GM12878 (cell line): ENCODE results near the gene ZNF732. TPM values are rescaled to one million over a fixed set of nuclear protein-coding genes. Genes with fewer than 3 reads are reported as not detected.
A peak's percentile ranks its signal among the peaks of the same experiment; 100 is the strongest.

Experiments
- ATAC-seq: fragments of 200-7000 bp; cut with Tn5 transposase; 3 replicates; pipeline ENCODE4 v1.9.1; 2020; ENCODE audit warnings: mild to moderate bottlenecking, moderate library complexity
- BruUV-seq: library from RNA; stranded (reverse); fragments of 400-500 nt; replicated peaks from 2 replicates; lab custom pipeline; 2021; lab: Mats Ljungman, UMichigan
- CTCF ChIA-PET: fragments of 300-600 bp; sonication (Branson Sonifier 250); formaldehyde crosslinking; extraction: SDS; loops from one replicate; lab custom pipeline; 2021; ENCODE audit warnings: inconsistent platforms; lab: Yijun Ruan, JAX
- POLR2A ChIA-PET: fragments of 350-600 bp; formaldehyde crosslinking; extraction: SDS; loops from one replicate; lab custom pipeline; 2021; ENCODE audit warnings: inconsistent platforms; lab: Charles Lee
- RAD21 ChIA-PET: fragments of 300-600 bp; sonication (Branson Sonifier 250); formaldehyde crosslinking; loops from one replicate; lab custom pipeline; 2023; ENCODE audit warnings: antibody characterized with exemption; ENCODE audit not compliant: unreplicated experiment; lab: Charles Lee
- SMC1A ChIA-PET: fragments of 300-600 bp; sonication (Branson Sonifier 250); formaldehyde crosslinking; loops from one replicate; lab custom pipeline; 2023; ENCODE audit not compliant: unreplicated experiment, uncharacterized antibody; lab: Charles Lee
- DNase-seq: peaks from one replicate; pipeline ENCODE4 v3.0.0-alpha.2; 2011; ENCODE audit warnings: low read depth, low spot score
- FAIRE-seq: peaks from 3 replicates; lab custom pipeline; 2011; peaks lifted over from hg19 to GRCh38; lab: Jason Lieb, UNC
- H2AFZ ChIP-seq: 2 replicates; pipeline ENCODE4 v1.6.0; 2011; ENCODE audit warnings: low read depth, low read length, control low read depth; ENCODE audit not compliant: control insufficient read depth
- H3K27ac ChIP-seq: 2 replicates; pipeline ENCODE4 v1.5.1; 2011; ENCODE audit warnings: control low read depth; ENCODE audit not compliant: control insufficient read depth, insufficient read depth
- H3K27me3 ChIP-seq, 2 experiments: replicated peaks in 1 of 2; 2 replicates each; pipeline versions ENCODE4 v1.6.0 to v1.6.1; 2011; ENCODE audit warnings: low read length in 1 of 2; ENCODE audit not compliant: control insufficient read depth in 2 of 2, insufficient read depth in 2 of 2
- H3K36me3 ChIP-seq, 2 experiments: 2 replicates each; pipeline ENCODE4 v1.5.1; 2011; ENCODE audit warnings: low read length in 1 of 2; ENCODE audit not compliant: control insufficient read depth in 2 of 2, insufficient read depth in 2 of 2
- H3K4me1 ChIP-seq: 2 replicates; pipeline ENCODE4 v1.6.1; 2011; ENCODE audit warnings: mild to moderate bottlenecking, low read length, moderate library complexity, mixed read lengths; ENCODE audit not compliant: control insufficient read depth, insufficient read depth
- H3K4me2 ChIP-seq: 2 replicates; pipeline ENCODE4 v1.6.0; 2011; ENCODE audit warnings: control low read depth; ENCODE audit not compliant: control insufficient read depth, insufficient read depth
- H3K4me3 ChIP-seq: fragments of 200-600 bp; sonication (generic); 2 replicates; pipeline ENCODE4 v1.5.1; 2016
- H3K79me2 ChIP-seq: 2 replicates; pipeline ENCODE4 v1.6.0; 2011; ENCODE audit warnings: low read length; ENCODE audit not compliant: control insufficient read depth, insufficient read depth
- H3K9ac ChIP-seq: 2 replicates; pipeline ENCODE4 v1.8.0; 2011; ENCODE audit warnings: low read length, control low read depth, mixed read lengths; ENCODE audit not compliant: control insufficient read depth, insufficient read depth
- H3K9me3 ChIP-seq: replicated peaks from 3 replicates; pipeline ENCODE4 v1.5.1; 2011; ENCODE audit warnings: mild to moderate bottlenecking, low read length; ENCODE audit not compliant: control insufficient read depth, insufficient read depth
- H4K20me1 ChIP-seq: 2 replicates; pipeline ENCODE4 v1.6.0; 2011; ENCODE audit not compliant: control insufficient read depth, insufficient read depth
- ASH2L ChIP-seq: fragments of 300-600, 200-600 bp; sonication (generic); IDR thresholded peaks from 2 replicates; pipeline ENCODE4 v1.6.1; 2017; ENCODE audit warnings: low read depth, mild to moderate bottlenecking, borderline replicate concordance
- HDAC6 ChIP-seq: fragments of 200-600 bp; sonication (generic); IDR thresholded peaks from one replicate; pipeline ENCODE4 v1.8.0; 2017; ENCODE audit warnings: antibody characterized with exemption; ENCODE audit not compliant: unreplicated experiment
- MTA3 ChIP-seq: IDR thresholded peaks from 2 replicates; pipeline ENCODE4 v1.6.1; 2012; ENCODE audit warnings: low read length, inconsistent platforms, borderline replicate concordance
- RBBP5 ChIP-seq: fragments of 200-600 bp; sonication (generic); conservative IDR thresholded peaks from 2 replicates; pipeline ENCODE4 v1.6.1; 2016
- SIN3A ChIP-seq: IDR thresholded peaks from 2 replicates; pipeline ENCODE4 v1.6.1; 2012; ENCODE audit warnings: low read depth, low read length, improper control_type of control experiment
- SUPT20H ChIP-seq: IDR thresholded peaks from 2 replicates; pipeline ENCODE4 v1.6.1; 2011; ENCODE audit warnings: low read depth, mild to moderate bottlenecking, low read length, moderate library complexity, borderline replicate concordance; ENCODE audit not compliant: control insufficient read depth
- TCF7 ChIP-seq: IDR thresholded peaks from 2 replicates; pipeline ENCODE4 v1.6.1; 2014; ENCODE audit warnings: antibody characterized with exemption, borderline replicate concordance
- ZBTB11 ChIP-seq: fragments of 450-650 bp; formaldehyde crosslinking; IDR thresholded peaks from 2 replicates; pipeline ENCODE4 v1.5.0; 2022; ENCODE audit warnings: mild to moderate bottlenecking, missing genetic modification characterization
- ZNF687 ChIP-seq: fragments of 450-650 bp; IDR thresholded peaks from 2 replicates; pipeline ENCODE4 v1.6.1; 2017; ENCODE audit warnings: mild to moderate bottlenecking, moderate library complexity
- WGBS: methylation state at CpG from one replicate; pipeline ENCODE4 v1.1.6; 2016; ENCODE audit warnings: low lambda C conversion rate; ENCODE audit not compliant: insufficient replicate concordance, insufficient coverage; ENCODE audit errors: missing lambda C conversion rate; 5-methylcytosine and 5-hydroxymethylcytosine counted together
- in situ Hi-C: fragments of 300-500 bp; cut with MboI; formaldehyde crosslinking; loops from 9 replicates; pipeline ENCODE4 v1.14.3; 2018; ENCODE audit warnings: mixed read lengths
- intact Hi-C: fragments of 100-400 bp; cut with micrococcal nuclease; formaldehyde crosslinking; loops from one replicate; pipeline ENCODE4 v1.14.2; 2022; ENCODE audit not compliant: unreplicated experiment
- polyA plus RNA-seq, 11 experiments: library from polyadenylated mRNA; depleted of rRNA in 4 of 11; unstranded in 6 of 11; stranded (reverse) in 5 of 11; fragments of >200 nt; fragmentation: Nextera tagmentation in 4 of 11; fragmentation: Illumina TruSeq in 1 of 11; extraction: Ambion mirVana in 4 of 11; extraction: Trizol in 1 of 11; gene quantifications; 1 replicate in 1 of 11; 2 replicates in 10 of 11; pipeline versions ENCODE4 v1.2.1 to v1.2.3, GENCODE V29; 2011 to 2016; ENCODE audit warnings: inconsistent platforms in 2 of 11, missing spikeins in 2 of 11, low read depth in 1 of 11
- total RNA-seq, 4 experiments: library from RNA; depleted of rRNA in 3 of 4; stranded (reverse); fragments of >200 nt in 3 of 4; fragmentation: Illumina TruSeq in 1 of 4; extraction: Trizol in 1 of 4; gene quantifications; 2 replicates each; pipeline versions ENCODE4 v1.2.1 to v1.2.3, GENCODE V29; 2013 to 2021

ZNF732 gene
- total and polyA plus RNA-seq, 10 of the 15 experiments (the other 5 are each of a cell fraction or from before 2014, with no cell fraction given): not detected

GRCh38 chr4:336893-337142 is 31.5 kb upstream of the ZNF732 start:
- H3K4me2 ChIP-seq: peak overlapping the region; percentile 61
- CTCF ChIA-PET: no interaction called here
- RAD21 ChIA-PET: no interaction called here
- peaks cover 32% of the 10 kb centered on the region for H3K79me2 ChIP-seq
- 0 out of 4 replicates have a peak, but pooled peaks cover 0 to 2% of the 10 kb centered on the region in 2 experiments for H3K36me3 ChIP-seq
- DNase-seq (no peak), ATAC-seq (no peak; the same call in 2 of the 3 replicates), FAIRE-seq (no peak)
- no peaks in the 10 kb centered on the region for H4K20me1 ChIP-seq
- no peaks in the 10 kb centered on the region for H3K4me1 ChIP-seq
- SMC1A ChIA-PET: no interaction called here
- peaks cover 21% of the 10 kb centered on the region for H3K9me3 ChIP-seq
- in situ Hi-C loops (no loop called here), intact Hi-C loops (loop anchor here (5.0 kb wide), 1 partner anchor 95 kb away; no protein-coding TSS in a partner anchor)
- peak overlapping the region; percentile 90 for H3K9ac ChIP-seq
- no peaks in the 10 kb centered on the region for H3K27me3 ChIP-seq
- TF ChIP-seq SIN3A (0 out of 2 replicates have a peak, but pooled peaks have one; percentile 32), MTA3 (no peak)
- 2% methylated on average over 16 of the region's 18 CpGs for WGBS
- peak overlapping the region; percentile 91 for H3K27ac ChIP-seq
- H2AFZ ChIP-seq: peak overlapping the region; percentile 87
- BruUV-seq: TSS peak; percentile 86
- POLR2A ChIA-PET: no interaction called here
- peak overlapping the region; percentile 82 for H3K4me3 ChIP-seq

- no peaks in the 10 kb centered on the region for H3K27me3 ChIP-seq
- H3K4me1 ChIP-seq: no peaks in the 10 kb centered on the region
- POLR2A ChIA-PET: no interaction called here
- H3K27ac ChIP-seq: peak overlapping the region; percentile 91; the same call in 1 of the 2 replicates
- H3K4me2 ChIP-seq: peak overlapping the region; percentile 61
- H3K79me2 ChIP-seq: peaks cover 29% of the 10 kb centered on the region
- H3K4me3 ChIP-seq: peak overlapping the region; percentile 82
- RAD21 ChIA-PET: no interaction called here
- no peak for DNase-seq
- no peaks in the 10 kb centered on the region for H4K20me1 ChIP-seq
- H3K36me3 ChIP-seq: 0 out of 4 replicates have a peak, but pooled peaks cover 0 to 2% of the 10 kb centered on the region in 2 experiments
- intact Hi-C loops: loop anchor here (5.0 kb wide), 1 partner anchor 94 kb away; no protein-coding TSS in a partner anchor
- no peak for FAIRE-seq
- SMC1A ChIA-PET: no interaction called here
- BruUV-seq: no TSS peak
- in situ Hi-C loops: no loop called here
- H3K9ac ChIP-seq: peak overlapping the region; percentile 90; the same call in 1 of the 2 replicates
- WGBS: 21% methylated on average over 54 of the region's 71 CpGs
- H2AFZ ChIP-seq: peak overlapping the region; percentile 87
- CTCF ChIA-PET: no interaction called here
- no peak for ATAC-seq
- peaks cover 18% of the 10 kb centered on the region for H3K9me3 ChIP-seq
- TF ChIP-seq HDAC6 (no peak), SUPT20H (no peak), ASH2L (no peak), ZBTB11 (CRISPR knock-in tag) (no peak), RBBP5 (no peak), TCF7 (no peak), ZNF687 (0 out of 2 replicates have a peak, but pooled peaks have one; percentile 19)
Observed at GRCh38 chr4:336099-336892, 31.0 kb upstream of the ZNF732 start.
